Natural killer cell (primary cell): ENCODE results near the gene SLC2A1. TPM values are rescaled to one million over a fixed set of nuclear protein-coding genes. Genes with fewer than 3 reads are reported as not detected.

Experiments
- ATAC-seq, 3 donors: fragments of 150-1000 bp in 2 of 3; fragments of 200-7000 bp in 1 of 3; cut with Tn5 transposase; 1 replicate in 1 of 3; 2 replicates in 2 of 3; pipeline ENCODE4 v1.10.0; 2021; ENCODE audit warnings: mild to moderate bottlenecking in 2 of 3, moderate library complexity in 2 of 3
- DNase-seq, 2 donors: peaks; one replicate each; pipeline versions ENCODE4 v3.0.0 to v3.0.0-alpha.2; 2013 to 2021; ENCODE audit warnings: mixed read lengths in 1 of 2
- H3K27ac ChIP-seq: one replicate; pipeline ENCODE4 v1.5.1; 2013; ENCODE audit warnings: mild to moderate bottlenecking, low read length
- H3K27me3 ChIP-seq: one replicate; pipeline ENCODE4 v1.6.1; 2013; ENCODE audit warnings: low read length; ENCODE audit not compliant: control insufficient read depth, insufficient read depth
- H3K36me3 ChIP-seq: one replicate; pipeline ENCODE4 v1.6.1; 2013; ENCODE audit warnings: low read length; ENCODE audit not compliant: control insufficient read depth, insufficient read depth
- H3K4me1 ChIP-seq: one replicate; pipeline ENCODE4 v1.6.1; 2013; ENCODE audit warnings: low read length; ENCODE audit not compliant: control insufficient read depth, insufficient read depth
- H3K4me3 ChIP-seq: one replicate; pipeline ENCODE4 v1.5.1; 2013; ENCODE audit warnings: low read length
- H3K9me3 ChIP-seq: one replicate; pipeline ENCODE4 v1.6.1; 2013; ENCODE audit warnings: low read length; ENCODE audit not compliant: control insufficient read depth, insufficient read depth
- H3K27ac Mint-ChIP-seq, 2 donors: one replicate each; pipeline ENCODE4 v1.8.0; 2022; ENCODE audit warnings: mild to moderate bottlenecking in 2 of 2, mixed read lengths in 2 of 2, moderate library complexity in 1 of 2
- H3K27me3 Mint-ChIP-seq, 2 donors: one replicate each; pipeline ENCODE4 v1.8.0; 2022; ENCODE audit warnings: low read depth in 2 of 2, mixed read lengths in 2 of 2
- H3K36me3 Mint-ChIP-seq: one replicate; pipeline ENCODE4 v1.8.0; 2022; ENCODE audit warnings: mixed read lengths
- H3K4me1 Mint-ChIP-seq, 2 donors: one replicate each; pipeline ENCODE4 v1.8.0; 2022; ENCODE audit warnings: mixed read lengths in 2 of 2
- H3K4me3 Mint-ChIP-seq: one replicate; pipeline ENCODE4 v1.8.0; 2022; ENCODE audit warnings: mild to moderate bottlenecking, moderate library complexity, mixed read lengths
- H3K9me3 Mint-ChIP-seq, 2 donors: one replicate each; pipeline ENCODE4 v1.8.0; 2022; ENCODE audit warnings: mixed read lengths in 2 of 2
- CTCF ChIP-seq: fragments of 200-600 bp; IDR thresholded peaks from one replicate; pipeline ENCODE4 v1.8.0; 2022; ENCODE audit warnings: antibody characterized with exemption
- WGBS: methylation state at CpG from one replicate; pipeline ENCODE4 v1.1.7; 2013; ENCODE audit warnings: missing lambda C conversion rate; ENCODE audit not compliant: insufficient coverage; 5-methylcytosine and 5-hydroxymethylcytosine counted together
- intact Hi-C: fragments of 100-400 bp; cut with micrococcal nuclease; formaldehyde crosslinking; loops from one replicate; pipeline ENCODE4 v1.14.2; 2022
- total RNA-seq, 4 donors: library from RNA; stranded (reverse); fragments of 120-200 nt in 1 of 4; gene quantifications; one replicate each; pipeline versions ENCODE4 v1.2.3 to v1.2.4, GENCODE V29; 2013 to 2022

Gene SLC2A1
- total RNA-seq, 3 donors from 2014 or later (not counting 1 experiment from before 2014, with no cell fraction given), result 94.7 to 143 (median 95.1) TPM

DNA sequence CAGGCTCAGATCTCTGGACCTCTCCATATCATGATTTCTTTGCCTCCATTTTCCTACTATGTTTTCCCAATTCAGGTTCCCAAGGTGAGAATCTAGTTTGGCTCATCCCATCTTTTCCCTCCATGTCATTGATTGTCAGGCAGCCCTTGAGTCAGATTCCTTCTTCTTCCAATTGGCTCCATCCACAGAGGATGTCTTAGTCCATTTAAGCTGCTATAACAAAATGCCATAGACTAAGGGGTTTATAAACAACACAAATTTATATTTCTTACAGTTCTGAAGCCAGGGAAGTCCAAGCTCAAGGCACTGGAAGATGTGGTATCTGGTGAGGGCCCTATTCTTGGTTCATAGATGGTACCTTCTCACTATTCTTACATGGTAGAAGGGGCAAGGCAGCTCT is 42.8 kb upstream of the SLC2A1 start:
- no peak for TF ChIP-seq CTCF
- H3K27ac ChIP-seq, result no peak overlapping the region
- no peaks in the 10 kb centered on the region for H3K4me1 ChIP-seq
- H3K36me3 ChIP-seq, result no peaks in the 10 kb centered on the region
- intact Hi-C loops, result loop anchor here (10.0 kb wide), 1 partner anchor 53 kb away; no protein-coding TSS in a partner anchor
- Mint-ChIP-seq H3K36me3 (no peaks in the 10 kb centered on the region), H3K27me3 (no peaks in the 10 kb centered on the region), H3K4me1 (no peaks in the 10 kb centered on the region), H3K4me3 (no peak overlapping the region), H3K9me3 (no peaks in the 10 kb centered on the region), H3K27ac (no peak overlapping the region)
- no peaks in the 10 kb centered on the region for H3K9me3 ChIP-seq
- no peak overlapping the region for H3K4me3 ChIP-seq
- DNase-seq (no peak), ATAC-seq (no peak)
- no peaks in the 10 kb centered on the region for H3K27me3 ChIP-seq

- H3K4me1 ChIP-seq, result no peaks in the 10 kb centered on the region
- 94% methylated on average over 1 of the region's 1 CpG for WGBS
- DNase-seq, result no peak
Measured at GRCh38 chr1:43000271-43000670, 41.6 kb upstream of the SLC2A1 start.

GRCh38 chr1:42999308-42999707 is 40.6 kb upstream of the SLC2A1 start:
- TF ChIP-seq CTCF, result no peak
- no peaks in the 10 kb centered on the region for H3K27me3 Mint-ChIP-seq
- no peak overlapping the region for H3K4me3 Mint-ChIP-seq
- Histone ChIP-seq H3K27ac (no peak overlapping the region), H3K4me3 (no peak overlapping the region), H3K36me3 (no peaks in the 10 kb centered on the region), H3K4me1 (no peaks in the 10 kb centered on the region), H3K9me3 (no peaks in the 10 kb centered on the region), H3K27me3 (no peaks in the 10 kb centered on the region)
- no peaks in the 10 kb centered on the region for H3K4me1 Mint-ChIP-seq
- H3K36me3 Mint-ChIP-seq, result no peaks in the 10 kb centered on the region
- H3K9me3 Mint-ChIP-seq, result no peaks in the 10 kb centered on the region
- DNase-seq (no peak), ATAC-seq (no peak)
- no peak overlapping the region for H3K27ac Mint-ChIP-seq
- intact Hi-C loops, result no loop called here

More at GRCh38 chr1:43000271-43000670, 41.6 kb upstream of the SLC2A1 start:
- Mint-ChIP-seq H3K36me3 (no peaks in the 10 kb centered on the region), H3K27ac (no peak overlapping the region), H3K4me1 (no peaks in the 10 kb centered on the region), H3K9me3 (no peaks in the 10 kb centered on the region), H3K4me3 (no peak overlapping the region), H3K27me3 (no peaks in the 10 kb centered on the region)
- no peak overlapping the region for H3K27ac ChIP-seq
- intact Hi-C loops, result loop anchor here (10.0 kb wide), 1 partner anchor 55 kb away; no protein-coding TSS in a partner anchor
- TF ChIP-seq CTCF, result no peak
- no peaks in the 10 kb centered on the region for H3K36me3 ChIP-seq
- no peak for ATAC-seq
- no peaks in the 10 kb centered on the region for H3K27me3 ChIP-seq
- H3K9me3 ChIP-seq, result no peaks in the 10 kb centered on the region
- H3K4me3 ChIP-seq, result no peak overlapping the region

- no peak for TF ChIP-seq CTCF
Measured at GRCh38 chr1:42998386-42998785, 39.7 kb upstream of the SLC2A1 start.

More at GRCh38 chr1:42998386-42998785, 39.7 kb upstream of the SLC2A1 start:
- Histone ChIP-seq H3K27ac (no peak overlapping the region), H3K36me3 (no peaks in the 10 kb centered on the region), H3K4me3 (no peak overlapping the region), H3K9me3 (no peaks in the 10 kb centered on the region), H3K4me1 (no peaks in the 10 kb centered on the region), H3K27me3 (no peaks in the 10 kb centered on the region)
- ATAC-seq (no peak), DNase-seq (no peak)
- H3K27me3 Mint-ChIP-seq, result no peaks in the 10 kb centered on the region
- 92% methylated on average over 2 of the region's 2 CpGs for WGBS
- intact Hi-C loops, result no loop called here
- no peaks in the 10 kb centered on the region for H3K36me3 Mint-ChIP-seq
- no peak overlapping the region for H3K27ac Mint-ChIP-seq
- no peak overlapping the region for H3K4me3 Mint-ChIP-seq
- H3K4me1 Mint-ChIP-seq, result peaks cover 0 to 5% of the 10 kb centered on the region in 2 donors
- H3K9me3 Mint-ChIP-seq, result no peaks in the 10 kb centered on the region
